H1 (cell line): ENCODE results near the gene VAMP4. TPM values are rescaled to one million over a fixed set of nuclear protein-coding genes. Genes with fewer than 3 reads are reported as not detected.

Experiments
- CTCF ChIA-PET: fragments of 300-600 bp; sonication (Branson Sonifier 250); formaldehyde crosslinking; loops from one replicate; lab custom pipeline; 2021; ENCODE audit not compliant: partially characterized antibody; lab: Charles Lee
- POLR2A ChIA-PET: fragments of 300-600 bp; sonication (Branson Sonifier 250); formaldehyde crosslinking; loops from one replicate; lab custom pipeline; 2021; ENCODE audit warnings: inconsistent platforms; ENCODE audit not compliant: partially characterized antibody; lab: Charles Lee
- DNase-seq, 2 experiments: peaks; one replicate each; pipeline versions ENCODE4 v3.0.0 to v3.0.0-alpha.2; 2010 to 2022; ENCODE audit warnings: low spot score in 2 of 2, low read depth in 1 of 2, mixed read lengths in 1 of 2
- FAIRE-seq: peaks from 2 replicates; lab custom pipeline; 2011; peaks lifted over from hg19 to GRCh38; lab: Jason Lieb, UNC
- H2AFZ ChIP-seq: 2 replicates; pipeline ENCODE4 v1.8.1; 2012; ENCODE audit warnings: low read length, inconsistent platforms
- H2AK5ac ChIP-seq: 2 replicates; pipeline ENCODE4 v1.6.1; 2013; ENCODE audit warnings: low read depth, low read length
- H2BK120ac ChIP-seq: replicated peaks from 2 replicates; pipeline ENCODE3; 2013; ENCODE audit warnings: low read depth, low read length, inconsistent platforms
- H2BK12ac ChIP-seq: 2 replicates; pipeline ENCODE4 v1.6.1; 2013; ENCODE audit warnings: low read depth, low read length
- H2BK15ac ChIP-seq: 2 replicates; pipeline ENCODE4 v1.6.1; 2013; ENCODE audit warnings: low read length
- H2BK20ac ChIP-seq: 2 replicates; pipeline ENCODE4 v1.6.1; 2013; ENCODE audit warnings: low read length
- H2BK5ac ChIP-seq: 2 replicates; pipeline ENCODE4 v1.6.1; 2013; ENCODE audit warnings: low read depth, low read length
- H3K14ac ChIP-seq: 2 replicates; pipeline ENCODE4 v1.6.1; 2013; ENCODE audit warnings: inconsistent platforms; ENCODE audit not compliant: insufficient read length
- H3K18ac ChIP-seq: 2 replicates; pipeline ENCODE4 v1.6.1; 2013; ENCODE audit warnings: low read length; ENCODE audit errors: extremely low read depth
- H3K23ac ChIP-seq: 2 replicates; pipeline ENCODE4 v1.6.1; 2013; ENCODE audit warnings: inconsistent platforms; ENCODE audit not compliant: insufficient read length
- H3K23me2 ChIP-seq: 2 replicates; pipeline ENCODE4 v1.6.1; 2013; ENCODE audit warnings: low read depth, low read length
- H3K27ac ChIP-seq: 2 replicates; pipeline ENCODE4 v1.6.1; 2011; ENCODE audit warnings: low read depth, low read length, inconsistent platforms
- H3K27me3 ChIP-seq, 4 experiments: replicated peaks in 1 of 4; 1 replicate in 1 of 4; 2 replicates in 3 of 4; pipeline versions ENCODE4 v1.6.1 to v1.8.1; 2011 to 2013; ENCODE audit warnings: low read length in 3 of 4, mild to moderate bottlenecking in 3 of 4, inconsistent platforms in 2 of 4, mixed read lengths in 2 of 4, moderate library complexity in 1 of 4; ENCODE audit not compliant: control insufficient read depth in 3 of 4, insufficient read depth in 3 of 4; ENCODE audit errors: extremely low read depth in 1 of 4
- H3K36me3 ChIP-seq, 4 experiments: 2 replicates each; pipeline versions ENCODE4 v1.6.1 to v1.8.1; 2011 to 2013; ENCODE audit warnings: mild to moderate bottlenecking in 4 of 4, low read length in 3 of 4, moderate library complexity in 2 of 4, control low read depth in 1 of 4, inconsistent platforms in 1 of 4; ENCODE audit not compliant: insufficient read depth in 4 of 4, control insufficient read depth in 2 of 4
- H3K4ac ChIP-seq: replicated peaks from 2 replicates; pipeline ENCODE3; 2013; ENCODE audit warnings: low read length, low read depth, mixed read lengths, inconsistent platforms; ENCODE audit not compliant: insufficient read length
- H3K4me1 ChIP-seq, 4 experiments: replicated peaks in 1 of 4; 1 replicate in 1 of 4; 2 replicates in 3 of 4; pipeline versions ENCODE4 v1.6.1 to v1.8.1; 2011 to 2013; ENCODE audit warnings: low read length in 3 of 4, inconsistent platforms in 2 of 4, mixed read lengths in 1 of 4; ENCODE audit not compliant: insufficient read depth in 4 of 4, control insufficient read depth in 3 of 4
- H3K4me2 ChIP-seq, 2 experiments: 2 replicates each; pipeline versions ENCODE4 v1.6.1 to v1.8.1; 2011 to 2013; ENCODE audit warnings: low read depth in 2 of 2, low read length in 2 of 2, control low read depth in 1 of 2, inconsistent platforms in 1 of 2, mild to moderate bottlenecking in 1 of 2; ENCODE audit not compliant: insufficient read depth in 1 of 2
- H3K4me3 ChIP-seq, 4 experiments: fragments of 200-600, 300-600 bp in 1 of 4; sonication (generic), shearing (Covaris generic), sonication (Bioruptor Twin) in 1 of 4; 2 replicates each; pipeline versions ENCODE4 v1.5.1 to v1.8.1; 2011 to 2016; ENCODE audit warnings: low read length in 4 of 4, low read depth in 3 of 4, control low read depth in 2 of 4, inconsistent platforms in 2 of 4, mild to moderate bottlenecking in 2 of 4, mixed read lengths in 1 of 4, moderate library complexity in 1 of 4; ENCODE audit not compliant: insufficient read depth in 2 of 4; ENCODE audit errors: extremely low read depth in 1 of 4
- H3K56ac ChIP-seq: replicated peaks from 2 replicates; pipeline ENCODE3; 2013; ENCODE audit warnings: low read depth, mild to moderate bottlenecking, mixed read lengths, low read length, inconsistent platforms; ENCODE audit not compliant: insufficient read length
- H3K79me1 ChIP-seq: 2 replicates; pipeline ENCODE4 v1.6.1; 2013; ENCODE audit warnings: low read depth, low read length, control low read depth
- H3K79me2 ChIP-seq, 2 experiments: 2 replicates each; pipeline versions ENCODE4 v1.6.1 to v1.8.1; 2012 to 2013; ENCODE audit warnings: low read length in 2 of 2, mild to moderate bottlenecking in 2 of 2, inconsistent platforms in 1 of 2; ENCODE audit not compliant: insufficient read depth in 2 of 2, control insufficient read depth in 1 of 2
- H3K9ac ChIP-seq, 4 experiments: replicated peaks in 1 of 4; 1 replicate in 1 of 4; 2 replicates in 3 of 4; pipeline versions ENCODE4 v1.6.1 to v1.8.1; 2011 to 2013; ENCODE audit warnings: low read depth in 3 of 4, low read length in 3 of 4, control low read depth in 2 of 4, mild to moderate bottlenecking in 2 of 4, moderate library complexity in 2 of 4, inconsistent platforms in 1 of 4; ENCODE audit errors: extremely low read depth in 1 of 4
- H3K9me3 ChIP-seq, 2 experiments: 2 replicates each; pipeline versions ENCODE4 v1.6.1 to v1.8.1; 2012 to 2013; ENCODE audit warnings: mild to moderate bottlenecking in 2 of 2, moderate library complexity in 2 of 2, control low read depth in 1 of 2, inconsistent platforms in 1 of 2, low read depth in 1 of 2, low read length in 1 of 2, mixed read lengths in 1 of 2; ENCODE audit not compliant: insufficient read depth in 2 of 2
- H4K20me1 ChIP-seq, 2 experiments: replicated peaks in 1 of 2; 2 replicates each; pipeline versions ENCODE3 to v1.8.1; 2011 to 2013; ENCODE audit warnings: inconsistent platforms in 2 of 2, low read length in 2 of 2, mild to moderate bottlenecking in 1 of 2; ENCODE audit not compliant: insufficient read depth in 2 of 2, control insufficient read depth in 1 of 2
- H4K5ac ChIP-seq: 2 replicates; pipeline ENCODE4 v1.6.1; 2013; ENCODE audit warnings: low read length, low read depth, mixed read lengths, inconsistent platforms; ENCODE audit not compliant: insufficient read length
- H4K8ac ChIP-seq: 2 replicates; pipeline ENCODE4 v1.8.0; 2013; ENCODE audit warnings: mild to moderate bottlenecking, moderate library complexity, low read length, inconsistent platforms; ENCODE audit not compliant: insufficient read depth; ENCODE audit errors: extremely low read depth
- H4K91ac ChIP-seq: replicated peaks from 2 replicates; pipeline ENCODE3; 2013; ENCODE audit warnings: low read length, mixed read lengths, inconsistent platforms; ENCODE audit not compliant: insufficient read length
- CEBPB ChIP-seq: IDR thresholded peaks from 2 replicates; pipeline ENCODE4 v1.6.1; 2012; ENCODE audit warnings: low read depth, low read length
- CTBP2 ChIP-seq: IDR thresholded peaks from 2 replicates; pipeline ENCODE4 v1.7.0; 2011; ENCODE audit warnings: borderline replicate concordance, mild to moderate bottlenecking, moderate library complexity, mixed read lengths, low read length; ENCODE audit not compliant: insufficient read depth, insufficient read length
- POLR2A ChIP-seq, 2 experiments: IDR thresholded peaks; 1 replicate in 1 of 2; 2 replicates in 1 of 2; pipeline ENCODE4 v1.6.1; 2011; ENCODE audit warnings: low read depth in 2 of 2, low read length in 2 of 2, mild to moderate bottlenecking in 2 of 2; ENCODE audit errors: control extremely low read depth in 1 of 2
- TEAD4 ChIP-seq: IDR thresholded peaks from 2 replicates; pipeline ENCODE4 v1.6.1; 2012; ENCODE audit warnings: low read depth, low read length, inconsistent platforms, mixed read lengths
- WGBS, 2 experiments: shearing (Covaris generic) in 1 of 2; methylation state at CpG; one replicate each; pipeline versions ENCODE4 v1.1.6 to v1.1.7; 2013 to 2015; ENCODE audit warnings: low lambda C conversion rate in 2 of 2, mixed read lengths in 2 of 2, inconsistent platforms in 1 of 2, low coverage in 1 of 2, missing lambda C conversion rate in 1 of 2; ENCODE audit not compliant: insufficient replicate concordance in 2 of 2, insufficient coverage in 1 of 2, insufficient read length in 1 of 2; ENCODE audit errors: extremely low coverage in 1 of 2, missing lambda C conversion rate in 1 of 2; 5-methylcytosine and 5-hydroxymethylcytosine counted together
- polyA plus RNA-seq, 7 experiments: library from polyadenylated mRNA; depleted of rRNA in 3 of 7; stranded (reverse) in 5 of 7; unstranded in 2 of 7; fragments of >200 nt in 5 of 7; fragments of 200-250 nt in 2 of 7; gene quantifications; 1 replicate in 5 of 7; 2 replicates in 1 of 7; 4 replicates in 1 of 7; pipeline versions ENCODE4 v1.2.1 to v1.2.3, GENCODE V29; 2011 to 2013; ENCODE audit warnings: missing spikeins in 2 of 7, mixed read lengths in 2 of 7
- total RNA-seq: library from RNA; stranded (reverse); fragmentation: NEBNext Ultra II Directional; extraction: Animal tissue kit (Norgen Biotek cat#: 25700); gene quantifications from 2 replicates; pipeline ENCODE4 v1.2.1, GENCODE V29; 2021

Gene VAMP4
- total and polyA plus RNA-seq, 2 of the 8 experiments (the other 6 are each of a cell fraction or from before 2014, with no cell fraction given), result 1.6 to 13.9 TPM

- Histone ChIP-seq H2BK20ac (no peak overlapping the region), H3K79me1 (no peaks in the 10 kb centered on the region), H3K9me3 (no peaks in the 10 kb centered on the region), H3K18ac (peak overlapping the region; percentile 98; the same call in 1 of the 2 replicates), H2AFZ (peak overlapping the region; percentile 100), H3K36me3 (no peaks in the 10 kb centered on the region), H3K56ac (peak overlapping the region; percentile 91), H3K23ac (no peak overlapping the region), H3K4me3 (peak overlapping the region; percentile 96 to 100 (median 98)), H4K20me1 (no peaks in the 10 kb centered on the region), H2BK120ac (no peak overlapping the region), H3K4me1 (peaks cover 0 to 6% (median 1%) of the 10 kb centered on the region in 4 experiments; a peak in 3 of 7 replicates), H3K9ac (peak overlapping the region in 3 of 4 experiments; percentile 80 to 95 (median 87); a peak in 6 of 7 replicates), H3K23me2 (peaks cover 5% of the 10 kb centered on the region), H3K79me2 (peaks cover 0 to 10% of the 10 kb centered on the region in 2 experiments; a peak in 1 of 4 replicates), H4K91ac (no peak overlapping the region), H2BK5ac (peak overlapping the region; percentile 92), H3K27me3 (no peaks in the 10 kb centered on the region), H2AK5ac (no peak overlapping the region), H4K8ac (no peak overlapping the region), H3K4me2 (peak overlapping the region; percentile 45 to 80), H2BK12ac (0 out of 2 replicates have a peak overlapping the region, but pooled peaks have one; percentile 72), H3K14ac (no peak overlapping the region), H3K27ac (peak overlapping the region; percentile 55; the same call in 1 of the 2 replicates), H3K4ac (no peak overlapping the region), H2BK15ac (no peak overlapping the region), H4K5ac (peak overlapping the region; percentile 100)
- ChIA-PET CTCF (interaction anchor here (0.7 to 2.7 kb wide), 8 partner anchors 9 to 130 kb away, joined by 3 to 18 read pairs (median 6); no protein-coding TSS in a partner anchor), POLR2A (interaction anchor here (1.3 to 3.8 kb wide), 7 partner anchors 11 to 98 kb away, joined by 3 to 13 read pairs (median 4); no protein-coding TSS in a partner anchor)
- DNase-seq (peak in 1 of 2 experiments; percentile 53), FAIRE-seq (no peak)
- 1% methylated on average over 14 of the region's 14 CpGs; no CpG with 5 or more reads in 1 of the 2 experiments for WGBS, 2 experiments
- TF ChIP-seq POLR2A (IDR thresholded peaks at IDR 0.05; ENCODE audit: control extremely low read depth in 1 of 2, low read depth in 2 of 2, low read length in 2 of 2) (no peak; a peak in 1 of 3 replicates), CTBP2 (no peak), CEBPB (no peak), TEAD4 (no peak)
Observed at GRCh38 chr1:171742577-171742922, 685 bp upstream of the VAMP4 start.
